GM12878 (cell line): Measurements from ENCODE around the gene NOL11. TPM values are rescaled to one million over a fixed set of nuclear protein-coding genes. Genes with fewer than 3 reads are reported as not detected.

Experiments used
- CUX1 ChIP-seq: IDR thresholded peaks from 2 replicates; pipeline ENCODE4 v1.6.1; 2012; ENCODE audit warnings: improper control_type of control experiment, low read depth, low read length; ENCODE audit not compliant: insufficient replicate concordance
- ESRRA ChIP-seq: IDR thresholded peaks from 2 replicates; pipeline ENCODE4 v1.6.1; 2012; ENCODE audit warnings: mild to moderate bottlenecking, low read length, improper control_type of control experiment
- EZH2 ChIP-seq: IDR thresholded peaks from 2 replicates; pipeline ENCODE4 v1.6.1; 2012; ENCODE audit warnings: low read depth, mild to moderate bottlenecking, control low read depth, inconsistent platforms, low read length, borderline replicate concordance; ENCODE audit not compliant: control insufficient read depth
- FOXK2 ChIP-seq: fragments of 450-650 bp; IDR thresholded peaks from 2 replicates; pipeline ENCODE4 v1.6.1; 2017; ENCODE audit warnings: mild to moderate bottlenecking, moderate library complexity
- MLLT1 ChIP-seq: fragments of 450-650 bp; IDR thresholded peaks from 2 replicates; pipeline ENCODE4 v1.6.1; 2016; ENCODE audit warnings: mild to moderate bottlenecking
- NR2C2 ChIP-seq: IDR thresholded peaks from 2 replicates; pipeline ENCODE4 v1.6.1; 2011; ENCODE audit warnings: borderline replicate concordance, low read depth; ENCODE audit not compliant: control insufficient read depth, insufficient read length
- PML ChIP-seq: IDR thresholded peaks from 2 replicates; pipeline ENCODE4 v1.6.1; 2012; ENCODE audit warnings: low read length, inconsistent platforms
- ZBTB4 ChIP-seq: fragments of 450-650 bp; formaldehyde crosslinking; IDR thresholded peaks from 2 replicates; pipeline ENCODE4 v1.4.0; 2022; ENCODE audit warnings: mild to moderate bottlenecking, moderate library complexity
- polyA plus RNA-seq, 11 experiments: library from polyadenylated mRNA; depleted of rRNA in 4 of 11; unstranded in 6 of 11; stranded (reverse) in 5 of 11; fragments of >200 nt; fragmentation: Nextera tagmentation in 4 of 11; fragmentation: Illumina TruSeq in 1 of 11; extraction: Ambion mirVana in 4 of 11; extraction: Trizol in 1 of 11; gene quantifications; 1 replicate in 1 of 11; 2 replicates in 10 of 11; pipeline versions ENCODE4 v1.2.1 to v1.2.3, GENCODE V29; 2011 to 2016; ENCODE audit warnings: inconsistent platforms in 2 of 11, missing spikeins in 2 of 11, low read depth in 1 of 11
- total RNA-seq, 4 experiments: library from RNA; depleted of rRNA in 3 of 4; stranded (reverse); fragments of >200 nt in 3 of 4; fragmentation: Illumina TruSeq in 1 of 4; extraction: Trizol in 1 of 4; gene quantifications; 2 replicates each; pipeline versions ENCODE4 v1.2.1 to v1.2.3, GENCODE V29; 2013 to 2021

Gene NOL11
- total and polyA plus RNA-seq, 10 of the 15 experiments (the other 5 are each of a cell fraction or from before 2014, with no cell fraction given) = 54.8 to 130 (median 94.6) TPM

GRCh38 chr17:67678414-67678813 is 39.3 kb upstream of the NOL11 start (continued):
- TF ChIP-seq ZBTB4 (no peak), PML (no peak), MLLT1 (no peak), FOXK2 (no peak), NR2C2 (no peak), EZH2 (no peak), ESRRA (no peak), CUX1 (no peak)
